Naive thymus-derived CD4-positive, alpha-beta T cell (primary cell): Measurements from ENCODE around the gene AOAH. TPM values are rescaled to one million over a fixed set of nuclear protein-coding genes. Genes with fewer than 3 reads are reported as not detected.

Experiments used
- ATAC-seq: fragments of 150-1000 bp; cut with Tn5 transposase; 2 replicates; pipeline ENCODE4 v1.10.0; 2021; ENCODE audit warnings: mild to moderate bottlenecking, moderate library complexity
- CTCF ChIA-PET: fragments of 350-600 bp; sonication (Branson Sonifier 250); formaldehyde crosslinking; loops from one replicate; lab custom pipeline; 2021; ENCODE audit warnings: antibody characterized with exemption; lab: Charles Lee
- POLR2A ChIA-PET: fragments of 350-600 bp; sonication (Branson Sonifier 250); formaldehyde crosslinking; loops from one replicate; lab custom pipeline; 2021; ENCODE audit warnings: antibody characterized with exemption, inconsistent platforms; lab: Charles Lee
- DNase-seq, 9 donors: peaks; one replicate each; pipeline versions ENCODE4 v3.0.0 to v3.0.0-alpha.2; 2020 to 2022; ENCODE audit warnings: mixed read lengths in 1 of 9
- H3K27ac ChIP-seq: one replicate; pipeline ENCODE4 v1.7.0; 2013; ENCODE audit warnings: mild to moderate bottlenecking, low read depth, low read length, moderate library complexity
- H3K27me3 ChIP-seq, 2 donors: one replicate each; pipeline ENCODE4 v1.7.0; 2013; ENCODE audit warnings: low read length in 2 of 2, mild to moderate bottlenecking in 2 of 2, moderate library complexity in 2 of 2; ENCODE audit not compliant: control insufficient read depth in 2 of 2, insufficient read depth in 2 of 2
- H3K36me3 ChIP-seq, 3 experiments: 1 replicate in 2 of 3; 2 replicates in 1 of 3; pipeline ENCODE4 v1.7.0; 2013; ENCODE audit warnings: low read length in 3 of 3, mild to moderate bottlenecking in 3 of 3, moderate library complexity in 1 of 3; ENCODE audit not compliant: insufficient read depth in 3 of 3, control insufficient read depth in 2 of 3
- H3K4me1 ChIP-seq, 2 donors: one replicate each; pipeline ENCODE4 v1.7.0; 2013; ENCODE audit warnings: low read length in 2 of 2, mild to moderate bottlenecking in 2 of 2, moderate library complexity in 1 of 2; ENCODE audit not compliant: control insufficient read depth in 2 of 2, insufficient read depth in 2 of 2
- H3K4me3 ChIP-seq: 2 replicates; pipeline ENCODE4 v1.7.0; 2013; ENCODE audit warnings: mild to moderate bottlenecking, low read length
- H3K9me3 ChIP-seq, 3 experiments: 1 replicate in 2 of 3; 2 replicates in 1 of 3; pipeline ENCODE4 v1.7.0; 2013; ENCODE audit warnings: low read length in 3 of 3; ENCODE audit not compliant: control insufficient read depth in 2 of 3
- H3K27ac Mint-ChIP-seq, 9 donors: one replicate each; pipeline ENCODE4 v1.8.0; 2020 to 2022; ENCODE audit warnings: mixed read lengths in 9 of 9, mild to moderate bottlenecking in 8 of 9, moderate library complexity in 5 of 9, inconsistent platforms in 2 of 9
- H3K27me3 Mint-ChIP-seq, 5 donors: one replicate each; pipeline ENCODE4 v1.8.0; 2021 to 2022; ENCODE audit warnings: mixed read lengths in 5 of 5, mild to moderate bottlenecking in 1 of 5
- H3K36me3 Mint-ChIP-seq, 5 donors: one replicate each; pipeline ENCODE4 v1.8.0; 2020 to 2022; ENCODE audit warnings: mixed read lengths in 5 of 5, mild to moderate bottlenecking in 3 of 5, inconsistent platforms in 1 of 5
- H3K4me1 Mint-ChIP-seq, 7 donors: one replicate each; pipeline ENCODE4 v1.8.0; 2020 to 2022; ENCODE audit warnings: mixed read lengths in 7 of 7, mild to moderate bottlenecking in 3 of 7, inconsistent platforms in 1 of 7
- H3K4me3 Mint-ChIP-seq, 10 donors: one replicate each; pipeline ENCODE4 v1.8.0; 2020 to 2022; ENCODE audit warnings: mild to moderate bottlenecking in 10 of 10, mixed read lengths in 10 of 10, moderate library complexity in 6 of 10, inconsistent platforms in 2 of 10
- H3K9me3 Mint-ChIP-seq, 11 donors: one replicate each; pipeline ENCODE4 v1.8.0; 2020 to 2022; ENCODE audit warnings: mixed read lengths in 11 of 11, mild to moderate bottlenecking in 4 of 11, inconsistent platforms in 1 of 11, moderate library complexity in 1 of 11
- intact Hi-C, 2 donors: fragments of 100-400 bp; cut with micrococcal nuclease; formaldehyde crosslinking; loops; one replicate each; pipeline ENCODE4 v1.15.1; 2023
- polyA plus RNA-seq, 2 donors: library from polyadenylated mRNA; unstranded; fragments of 300-500 nt; fragmentation: Illumina TruSeq; gene quantifications; one replicate each; pipeline ENCODE4 v1.2.3, GENCODE V29; 2021
- total RNA-seq, 6 experiments: library from RNA in 5 of 6; stranded (reverse) in 5 of 6; gene quantifications; 1 replicate in 5 of 6; 2 replicates in 1 of 6; pipeline ENCODE4 v1.2.3 and lab custom pipeline; 2021 to 2026

The AOAH gene
- total RNA-seq (100 to 1,000 TPM in 1 of 5 experiments, 10 to 100 TPM in 2, 1 to 10 TPM in 2; 6.3 to 127 (median 22.1) TPM), polyA plus RNA-seq (10 to 100 TPM; 13.9 to 15.5 TPM), total RNA-seq (lab: John Stamatoyannopoulos, UW) (38.6 reads per million, percentile 65 among the genes with 10 or more reads in this experiment)

GRCh38 chr7:36723951-36724664 is at the start of gene AOAH:
Gene AOAH (minus strand): TSS chr7:36724494. CDS start chr7:36724148, 346 bp downstream.
- H3K36me3 ChIP-seq: no peaks in the 10 kb centered on the region
- H3K27me3 Mint-ChIP-seq: no peaks in the 10 kb centered on the region
- no peaks in the 10 kb centered on the region for H3K9me3 ChIP-seq
- CTCF ChIA-PET: no interaction called here
- H3K36me3 Mint-ChIP-seq: peaks cover 0 to 41% (median 2%) of the 10 kb centered on the region in 5 donors
- H3K4me3 Mint-ChIP-seq: peak within 1 kb of the TSS; percentile 69 to 98 (median 88)
- H3K9me3 Mint-ChIP-seq: peaks cover 0 to 5% (median 0%) of the 10 kb centered on the region in 11 donors
- H3K4me1 Mint-ChIP-seq: peaks cover 53 to 100% (median 89%) of the 10 kb centered on the region in 7 donors
- POLR2A ChIA-PET: interaction anchor here (0.6 to 2.3 kb wide), 4 partner anchors 32 to 64 kb away, joined by 3 to 9 read pairs (median 6); no protein-coding TSS in a partner anchor
- DNase-seq (peak; percentile 44 to 93 (median 86)), ATAC-seq (peak; percentile 97)
- peaks cover 45 to 48% of the 10 kb centered on the region in 2 donors for H3K4me1 ChIP-seq
- peak within 1 kb of the TSS; percentile 86 to 99 (median 96) for H3K27ac Mint-ChIP-seq
- intact Hi-C loops: loop anchor here (1.0 to 5.0 kb wide), 7 partner anchors 12 to 214 kb away; no protein-coding TSS in a partner anchor
- H3K4me3 ChIP-seq: peak within 1 kb of the TSS; percentile 64
- no peaks in the 10 kb centered on the region for H3K27me3 ChIP-seq
- H3K27ac ChIP-seq: peak within 1 kb of the TSS; percentile 73

- DNase-seq: no peak
- H3K9me3 ChIP-seq: no peaks in the 10 kb centered on the region
- peaks cover 0 to 3% (median 0%) of the 10 kb centered on the region in 5 donors for H3K27me3 Mint-ChIP-seq
- H3K36me3 ChIP-seq: no peaks in the 10 kb centered on the region
- ChIA-PET CTCF (interaction anchor here (1.5 kb wide), 1 partner anchor 10 kb away, joined by 4 read pairs; no protein-coding TSS in a partner anchor), POLR2A (interaction anchor here (1.0 kb wide), 1 partner anchor 11 kb away, joined by 3 read pairs; no protein-coding TSS in a partner anchor)
- H3K27me3 ChIP-seq: no peaks in the 10 kb centered on the region
- no peak for ATAC-seq
- H3K4me1 ChIP-seq: peaks cover 0 to 13% of the 10 kb centered on the region in 2 donors
- H3K4me3 ChIP-seq: no peak overlapping the region
- peaks cover 0 to 7% (median 0%) of the 10 kb centered on the region in 11 donors for H3K9me3 Mint-ChIP-seq
- peaks cover 10 to 53% (median 36%) of the 10 kb centered on the region in 7 donors for H3K4me1 Mint-ChIP-seq
- peak overlapping the region in 4 of 9 donors; percentile 23 to 93 (median 53) for H3K27ac Mint-ChIP-seq
- peaks cover 0 to 3% (median 0%) of the 10 kb centered on the region in 5 donors for H3K36me3 Mint-ChIP-seq
- no peak overlapping the region for H3K4me3 Mint-ChIP-seq
- intact Hi-C loops: no loop called here
- no peak overlapping the region for H3K27ac ChIP-seq
Measured at GRCh38 chr7:36766451-36766850, 42.2 kb upstream of the AOAH start.

GRCh38 chr7:36765605-36766004 is 41.3 kb upstream of the AOAH start:
- peaks cover 12 to 53% (median 36%) of the 10 kb centered on the region in 7 donors for H3K4me1 Mint-ChIP-seq
- Histone ChIP-seq H3K4me1 (peaks cover 0 to 13% of the 10 kb centered on the region in 2 donors), H3K36me3 (no peaks in the 10 kb centered on the region), H3K27me3 (no peaks in the 10 kb centered on the region), H3K4me3 (no peak overlapping the region), H3K27ac (no peak overlapping the region), H3K9me3 (no peaks in the 10 kb centered on the region)
- peak overlapping the region in 2 of 10 donors; percentile 5 to 57 for H3K4me3 Mint-ChIP-seq
- peaks cover 0 to 3% (median 0%) of the 10 kb centered on the region in 5 donors for H3K27me3 Mint-ChIP-seq
- peaks cover 0 to 7% (median 0%) of the 10 kb centered on the region in 11 donors for H3K9me3 Mint-ChIP-seq
- peak; percentile 53 for ATAC-seq
- H3K27ac Mint-ChIP-seq: peak overlapping the region in 7 of 9 donors; percentile 37 to 93 (median 63)
- intact Hi-C loops: no loop called here
- POLR2A ChIA-PET: interaction anchor here (1.0 kb wide), 1 partner anchor 12 kb away, joined by 3 read pairs; no protein-coding TSS in a partner anchor
- peaks cover 0 to 3% (median 0%) of the 10 kb centered on the region in 5 donors for H3K36me3 Mint-ChIP-seq
- no peak for DNase-seq
- CTCF ChIA-PET: no interaction called here

- Histone ChIP-seq H3K4me3 (no peak overlapping the region), H3K36me3 (no peaks in the 10 kb centered on the region), H3K27ac (peak overlapping the region; percentile 49), H3K27me3 (no peaks in the 10 kb centered on the region), H3K9me3 (no peaks in the 10 kb centered on the region), H3K4me1 (peaks cover 0 to 13% of the 10 kb centered on the region in 2 donors)
- Mint-ChIP-seq H3K27me3 (peaks cover 0 to 3% (median 0%) of the 10 kb centered on the region in 5 donors), H3K9me3 (peaks cover 0 to 7% (median 0%) of the 10 kb centered on the region in 11 donors), H3K4me3 (peak overlapping the region in 4 of 10 donors; percentile 1 to 57 (median 33)), H3K36me3 (peaks cover 0 to 3% (median 0%) of the 10 kb centered on the region in 5 donors), H3K27ac (peak overlapping the region; percentile 6 to 93 (median 51)), H3K4me1 (peaks cover 12 to 53% (median 36%) of the 10 kb centered on the region in 7 donors)
- ChIA-PET POLR2A (interaction anchor here (1.2 kb wide), 1 partner anchor 17 kb away, joined by 4 read pairs; no protein-coding TSS in a partner anchor), CTCF (interaction anchor here (0.6 kb wide), 2 partner anchors 8 to 345 kb away, joined by 3 to 4 read pairs; no protein-coding TSS in a partner anchor)
- intact Hi-C loops: no loop called here
- ATAC-seq: no peak
- DNase-seq: peak in 2 of 9 donors; percentile 33 to 36
Measured at GRCh38 chr7:36764929-36765328, 40.6 kb upstream of the AOAH start.

GRCh38 chr7:36763132-36763816 is 39.0 kb upstream of the AOAH start:
- ATAC-seq (no peak), DNase-seq (no peak)
- no peak overlapping the region for H3K4me3 ChIP-seq
- H3K27ac ChIP-seq: no peak overlapping the region
- Mint-ChIP-seq H3K27ac (peak overlapping the region in 2 of 9 donors; percentile 29 to 36), H3K4me3 (no peak overlapping the region), H3K36me3 (peaks cover 0 to 3% (median 0%) of the 10 kb centered on the region in 5 donors), H3K27me3 (peaks cover 0 to 3% (median 0%) of the 10 kb centered on the region in 5 donors), H3K4me1 (peaks cover 12 to 48% (median 36%) of the 10 kb centered on the region in 7 donors), H3K9me3 (peaks cover 0 to 4% (median 0%) of the 10 kb centered on the region in 11 donors)
- H3K27me3 ChIP-seq: no peaks in the 10 kb centered on the region
- CTCF ChIA-PET: interaction anchor here (1.7 kb wide), 1 partner anchor 12 kb away, joined by 5 read pairs; no protein-coding TSS in a partner anchor
- intact Hi-C loops: no loop called here
- peaks cover 0 to 13% of the 10 kb centered on the region in 2 donors for H3K4me1 ChIP-seq
- POLR2A ChIA-PET: interaction anchor here (1.3 kb wide), 1 partner anchor 9 kb away, joined by 3 read pairs; no protein-coding TSS in a partner anchor
- no peaks in the 10 kb centered on the region for H3K36me3 ChIP-seq
- H3K9me3 ChIP-seq: no peaks in the 10 kb centered on the region
